Upper lobe of left lung (tissue), 4 donors: Measurements from ENCODE around the gene KCNIP4.

Experiments used
- CTCF ChIP-seq, 6 experiments: fragments of 450-650 bp in 4 of 6; fragments of 200-600 bp in 2 of 6; sonication (generic) in 2 of 6; IDR thresholded peaks; one replicate each; pipeline ENCODE4 v1.5.1; 2016 to 2019; ENCODE audit warnings: antibody characterized with exemption in 6 of 6
- EP300 ChIP-seq, 4 donors: sonication (generic); formaldehyde crosslinking; IDR thresholded peaks; one replicate each; pipeline ENCODE4 v1.5.1; 2017; ENCODE audit warnings: antibody characterized with exemption in 4 of 4, control low read depth in 2 of 4
- POLR2A ChIP-seq, 4 donors: fragments of 450-650 bp; IDR thresholded peaks; one replicate each; pipeline ENCODE4 v1.5.1; 2016 to 2017; ENCODE audit warnings: antibody characterized with exemption in 4 of 4, mild to moderate bottlenecking in 2 of 4

- no peak for TF ChIP-seq CTCF (IDR thresholded peaks at IDR 0.05)
- no peak for TF ChIP-seq EP300 (IDR thresholded peaks at IDR 0.05)
- no peak for TF ChIP-seq POLR2A (IDR thresholded peaks at IDR 0.05)
These were observed 1043.6 kb downstream of the KCNIP4 start for GRCh38 chr4:20904966-20905365.
